Osteocyte (in vitro differentiated cells): Measurements from ENCODE around the gene PLXNA4. TPM values are rescaled to one million over a fixed set of nuclear protein-coding genes. Genes with fewer than 3 reads are reported as not detected.

Experiments used
- DNase-seq: peaks from one replicate; pipeline ENCODE4 v3.0.0; 2021; ENCODE audit warnings: mixed read lengths; ENCODE audit not compliant: unreplicated experiment; ENCODE audit errors: extremely low spot score
- H3K27ac Mint-ChIP-seq: one replicate; pipeline ENCODE4 v1.8.0; 2021; ENCODE audit warnings: mild to moderate bottlenecking, mixed read lengths; ENCODE audit not compliant: unreplicated experiment
- H3K27me3 Mint-ChIP-seq: one replicate; pipeline ENCODE4 v1.8.0; 2021; ENCODE audit warnings: mixed read lengths; ENCODE audit not compliant: unreplicated experiment
- H3K36me3 Mint-ChIP-seq: one replicate; pipeline ENCODE4 v1.8.0; 2021; ENCODE audit warnings: mixed read lengths; ENCODE audit not compliant: unreplicated experiment
- H3K4me1 Mint-ChIP-seq: one replicate; pipeline ENCODE4 v1.8.0; 2021; ENCODE audit warnings: mixed read lengths; ENCODE audit not compliant: unreplicated experiment
- H3K4me3 Mint-ChIP-seq: one replicate; pipeline ENCODE4 v1.8.0; 2021; ENCODE audit warnings: mild to moderate bottlenecking, moderate library complexity, mixed read lengths; ENCODE audit not compliant: unreplicated experiment
- H3K9me3 Mint-ChIP-seq: one replicate; pipeline ENCODE4 v1.8.0; 2021; ENCODE audit warnings: mixed read lengths; ENCODE audit not compliant: unreplicated experiment
- CTCF ChIP-seq: fragments of 200-600 bp; sonication (generic); IDR thresholded peaks from 2 replicates; pipeline ENCODE4 v1.5.0; 2021; ENCODE audit warnings: antibody characterized with exemption, mild to moderate bottlenecking, moderate library complexity
- total RNA-seq: library from RNA; stranded (reverse); gene quantifications from 2 replicates; pipeline ENCODE4 v1.2.1, GENCODE V29; 2021

The PLXNA4 gene
- total RNA-seq, 1 donor from 2014 or later: 59.0 TPM

DNA sequence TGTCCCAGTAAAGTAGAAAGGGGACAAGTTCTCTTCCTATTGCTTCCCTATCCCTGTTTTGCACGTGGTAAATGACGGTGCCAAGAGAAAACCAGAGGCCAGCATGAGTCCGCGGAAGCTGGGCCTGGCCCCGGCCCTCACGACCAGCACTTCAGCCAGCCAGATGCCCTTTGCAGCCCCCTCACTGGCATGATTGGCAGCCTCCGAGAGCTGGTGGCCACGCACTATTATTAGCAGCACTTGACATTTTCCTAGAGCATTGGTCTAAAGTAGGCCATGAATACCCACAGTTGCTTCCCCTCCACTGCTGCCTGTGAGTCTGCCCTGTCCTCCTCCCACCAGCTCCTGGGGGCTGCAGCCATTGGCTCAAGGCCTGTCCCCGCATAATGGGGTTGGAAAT is 369.1 kb downstream of the PLXNA4 start:
- H3K4me1 Mint-ChIP-seq: no peaks in the 10 kb centered on the region
- no peak for TF ChIP-seq CTCF
- no peaks in the 10 kb centered on the region for H3K9me3 Mint-ChIP-seq
- H3K27ac Mint-ChIP-seq: no peak overlapping the region
- H3K36me3 Mint-ChIP-seq: peaks cover 30% of the 10 kb centered on the region
- DNase-seq: no peak
- H3K4me3 Mint-ChIP-seq: no peak overlapping the region
- no peaks in the 10 kb centered on the region for H3K27me3 Mint-ChIP-seq

DNA sequence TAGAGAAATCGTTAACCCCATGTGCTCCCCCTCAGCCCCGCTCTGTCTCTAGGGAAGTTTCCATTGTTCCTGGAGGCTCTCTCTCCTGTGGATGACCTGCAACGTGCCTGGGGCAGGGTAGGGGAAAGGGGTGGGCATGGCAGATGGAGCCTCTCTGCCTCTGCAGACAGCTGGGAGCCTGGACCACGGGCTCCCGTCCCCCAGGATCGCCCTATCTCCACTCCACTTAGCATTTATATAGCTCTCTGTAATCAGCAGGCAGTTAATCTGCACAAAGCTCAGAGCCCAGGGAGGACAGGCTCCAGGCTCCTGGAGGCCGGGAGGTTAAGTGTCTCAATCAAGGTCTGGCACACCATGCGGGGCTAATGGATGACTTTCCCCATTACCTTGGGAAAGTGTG is 369.7 kb downstream of the PLXNA4 start:
- Mint-ChIP-seq H3K4me1 (no peaks in the 10 kb centered on the region), H3K36me3 (peaks cover 30% of the 10 kb centered on the region), H3K27ac (no peak overlapping the region), H3K9me3 (no peaks in the 10 kb centered on the region), H3K27me3 (no peaks in the 10 kb centered on the region), H3K4me3 (no peak overlapping the region)
- no peak for TF ChIP-seq CTCF
- DNase-seq: no peak

GRCh38 chr7:132205509-132205908 is 370.8 kb downstream of the PLXNA4 start:
- no peak for DNase-seq
- Mint-ChIP-seq H3K27ac (no peak overlapping the region), H3K9me3 (no peaks in the 10 kb centered on the region), H3K27me3 (no peaks in the 10 kb centered on the region), H3K4me1 (no peaks in the 10 kb centered on the region), H3K36me3 (peaks cover 31% of the 10 kb centered on the region), H3K4me3 (no peak overlapping the region)
- no peak for TF ChIP-seq CTCF

DNA sequence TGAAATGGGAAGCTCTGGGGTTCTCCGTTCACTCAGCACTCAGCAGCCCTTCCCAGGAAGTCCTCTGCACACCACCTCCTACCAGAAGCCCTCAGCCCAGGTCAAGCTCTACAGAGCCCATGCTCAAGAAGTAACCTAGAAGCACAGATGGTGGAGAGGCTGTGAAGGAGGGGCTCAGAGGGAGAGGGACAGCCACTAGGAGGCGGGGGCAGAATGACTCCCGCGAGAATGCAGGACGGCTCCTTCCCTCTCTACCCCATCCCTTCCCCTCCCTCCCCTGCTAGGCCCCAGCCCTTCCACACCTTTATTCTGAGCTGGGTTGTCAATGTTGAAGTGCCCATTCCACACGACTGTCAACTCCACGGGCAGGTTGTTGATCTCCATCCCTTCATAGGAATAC is 373.2 kb downstream of the PLXNA4 start:
- Mint-ChIP-seq H3K4me1 (no peaks in the 10 kb centered on the region), H3K9me3 (no peaks in the 10 kb centered on the region), H3K27ac (no peak overlapping the region), H3K27me3 (no peaks in the 10 kb centered on the region), H3K36me3 (peaks cover 30% of the 10 kb centered on the region), H3K4me3 (no peak overlapping the region)
- no peak for DNase-seq
- TF ChIP-seq CTCF: no peak

GRCh38 chr7:132202541-132202940 is 373.7 kb downstream of the PLXNA4 start:
- no peaks in the 10 kb centered on the region for H3K27me3 Mint-ChIP-seq
- DNase-seq: no peak
- no peaks in the 10 kb centered on the region for H3K9me3 Mint-ChIP-seq
- no peak for TF ChIP-seq CTCF
- no peaks in the 10 kb centered on the region for H3K4me1 Mint-ChIP-seq
- H3K27ac Mint-ChIP-seq: no peak overlapping the region
- peaks cover 32% of the 10 kb centered on the region for H3K36me3 Mint-ChIP-seq
- H3K4me3 Mint-ChIP-seq: no peak overlapping the region
